H1 (cell line): Measurements from ENCODE around the gene XPNPEP2. TPM values are rescaled to one million over a fixed set of nuclear protein-coding genes. Genes with fewer than 3 reads are reported as not detected.

ENCODE experiments used
- CTCF ChIA-PET: fragments of 300-600 bp; sonication (Branson Sonifier 250); formaldehyde crosslinking; loops from one replicate; lab custom pipeline; 2021; ENCODE audit not compliant: partially characterized antibody; lab: Charles Lee
- POLR2A ChIA-PET: fragments of 300-600 bp; sonication (Branson Sonifier 250); formaldehyde crosslinking; loops from one replicate; lab custom pipeline; 2021; ENCODE audit warnings: inconsistent platforms; ENCODE audit not compliant: partially characterized antibody; lab: Charles Lee
- DNase-seq, 2 experiments: peaks; one replicate each; pipeline versions ENCODE4 v3.0.0 to v3.0.0-alpha.2; 2010 to 2022; ENCODE audit warnings: low spot score in 2 of 2, low read depth in 1 of 2, mixed read lengths in 1 of 2
- FAIRE-seq: peaks from 2 replicates; lab custom pipeline; 2011; peaks lifted over from hg19 to GRCh38; lab: Jason Lieb, UNC
- H2AFZ ChIP-seq: 2 replicates; pipeline ENCODE4 v1.8.1; 2012; ENCODE audit warnings: low read length, inconsistent platforms
- H2AK5ac ChIP-seq: 2 replicates; pipeline ENCODE4 v1.6.1; 2013; ENCODE audit warnings: low read depth, low read length
- H2BK120ac ChIP-seq: replicated peaks from 2 replicates; pipeline ENCODE3; 2013; ENCODE audit warnings: low read depth, low read length, inconsistent platforms
- H2BK12ac ChIP-seq: 2 replicates; pipeline ENCODE4 v1.6.1; 2013; ENCODE audit warnings: low read depth, low read length
- H2BK15ac ChIP-seq: 2 replicates; pipeline ENCODE4 v1.6.1; 2013; ENCODE audit warnings: low read length
- H2BK20ac ChIP-seq: 2 replicates; pipeline ENCODE4 v1.6.1; 2013; ENCODE audit warnings: low read length
- H2BK5ac ChIP-seq: 2 replicates; pipeline ENCODE4 v1.6.1; 2013; ENCODE audit warnings: low read depth, low read length
- H3K14ac ChIP-seq: 2 replicates; pipeline ENCODE4 v1.6.1; 2013; ENCODE audit warnings: inconsistent platforms; ENCODE audit not compliant: insufficient read length
- H3K18ac ChIP-seq: 2 replicates; pipeline ENCODE4 v1.6.1; 2013; ENCODE audit warnings: low read length; ENCODE audit errors: extremely low read depth
- H3K23ac ChIP-seq: 2 replicates; pipeline ENCODE4 v1.6.1; 2013; ENCODE audit warnings: inconsistent platforms; ENCODE audit not compliant: insufficient read length
- H3K23me2 ChIP-seq: 2 replicates; pipeline ENCODE4 v1.6.1; 2013; ENCODE audit warnings: low read depth, low read length
- H3K27ac ChIP-seq: 2 replicates; pipeline ENCODE4 v1.6.1; 2011; ENCODE audit warnings: low read depth, low read length, inconsistent platforms
- H3K27me3 ChIP-seq, 4 experiments: replicated peaks in 1 of 4; 1 replicate in 1 of 4; 2 replicates in 3 of 4; pipeline versions ENCODE4 v1.6.1 to v1.8.1; 2011 to 2013; ENCODE audit warnings: low read length in 3 of 4, mild to moderate bottlenecking in 3 of 4, inconsistent platforms in 2 of 4, mixed read lengths in 2 of 4, moderate library complexity in 1 of 4; ENCODE audit not compliant: control insufficient read depth in 3 of 4, insufficient read depth in 3 of 4; ENCODE audit errors: extremely low read depth in 1 of 4
- H3K36me3 ChIP-seq, 4 experiments: 2 replicates each; pipeline versions ENCODE4 v1.6.1 to v1.8.1; 2011 to 2013; ENCODE audit warnings: mild to moderate bottlenecking in 4 of 4, low read length in 3 of 4, moderate library complexity in 2 of 4, control low read depth in 1 of 4, inconsistent platforms in 1 of 4; ENCODE audit not compliant: insufficient read depth in 4 of 4, control insufficient read depth in 2 of 4
- H3K4ac ChIP-seq: replicated peaks from 2 replicates; pipeline ENCODE3; 2013; ENCODE audit warnings: low read length, low read depth, mixed read lengths, inconsistent platforms; ENCODE audit not compliant: insufficient read length
- H3K4me1 ChIP-seq, 4 experiments: replicated peaks in 1 of 4; 1 replicate in 1 of 4; 2 replicates in 3 of 4; pipeline versions ENCODE4 v1.6.1 to v1.8.1; 2011 to 2013; ENCODE audit warnings: low read length in 3 of 4, inconsistent platforms in 2 of 4, mixed read lengths in 1 of 4; ENCODE audit not compliant: insufficient read depth in 4 of 4, control insufficient read depth in 3 of 4
- H3K4me2 ChIP-seq, 2 experiments: 2 replicates each; pipeline versions ENCODE4 v1.6.1 to v1.8.1; 2011 to 2013; ENCODE audit warnings: low read depth in 2 of 2, low read length in 2 of 2, control low read depth in 1 of 2, inconsistent platforms in 1 of 2, mild to moderate bottlenecking in 1 of 2; ENCODE audit not compliant: insufficient read depth in 1 of 2
- H3K4me3 ChIP-seq, 4 experiments: fragments of 200-600, 300-600 bp in 1 of 4; sonication (generic), shearing (Covaris generic), sonication (Bioruptor Twin) in 1 of 4; 2 replicates each; pipeline versions ENCODE4 v1.5.1 to v1.8.1; 2011 to 2016; ENCODE audit warnings: low read length in 4 of 4, low read depth in 3 of 4, control low read depth in 2 of 4, inconsistent platforms in 2 of 4, mild to moderate bottlenecking in 2 of 4, mixed read lengths in 1 of 4, moderate library complexity in 1 of 4; ENCODE audit not compliant: insufficient read depth in 2 of 4; ENCODE audit errors: extremely low read depth in 1 of 4
- H3K56ac ChIP-seq: replicated peaks from 2 replicates; pipeline ENCODE3; 2013; ENCODE audit warnings: low read depth, mild to moderate bottlenecking, mixed read lengths, low read length, inconsistent platforms; ENCODE audit not compliant: insufficient read length
- H3K79me1 ChIP-seq: 2 replicates; pipeline ENCODE4 v1.6.1; 2013; ENCODE audit warnings: low read depth, low read length, control low read depth
- H3K79me2 ChIP-seq, 2 experiments: 2 replicates each; pipeline versions ENCODE4 v1.6.1 to v1.8.1; 2012 to 2013; ENCODE audit warnings: low read length in 2 of 2, mild to moderate bottlenecking in 2 of 2, inconsistent platforms in 1 of 2; ENCODE audit not compliant: insufficient read depth in 2 of 2, control insufficient read depth in 1 of 2
- H3K9ac ChIP-seq, 4 experiments: replicated peaks in 1 of 4; 1 replicate in 1 of 4; 2 replicates in 3 of 4; pipeline versions ENCODE4 v1.6.1 to v1.8.1; 2011 to 2013; ENCODE audit warnings: low read depth in 3 of 4, low read length in 3 of 4, control low read depth in 2 of 4, mild to moderate bottlenecking in 2 of 4, moderate library complexity in 2 of 4, inconsistent platforms in 1 of 4; ENCODE audit errors: extremely low read depth in 1 of 4
- H3K9me3 ChIP-seq, 2 experiments: 2 replicates each; pipeline versions ENCODE4 v1.6.1 to v1.8.1; 2012 to 2013; ENCODE audit warnings: mild to moderate bottlenecking in 2 of 2, moderate library complexity in 2 of 2, control low read depth in 1 of 2, inconsistent platforms in 1 of 2, low read depth in 1 of 2, low read length in 1 of 2, mixed read lengths in 1 of 2; ENCODE audit not compliant: insufficient read depth in 2 of 2
- H4K20me1 ChIP-seq, 2 experiments: replicated peaks in 1 of 2; 2 replicates each; pipeline versions ENCODE3 to v1.8.1; 2011 to 2013; ENCODE audit warnings: inconsistent platforms in 2 of 2, low read length in 2 of 2, mild to moderate bottlenecking in 1 of 2; ENCODE audit not compliant: insufficient read depth in 2 of 2, control insufficient read depth in 1 of 2
- H4K5ac ChIP-seq: 2 replicates; pipeline ENCODE4 v1.6.1; 2013; ENCODE audit warnings: low read length, low read depth, mixed read lengths, inconsistent platforms; ENCODE audit not compliant: insufficient read length
- H4K8ac ChIP-seq: 2 replicates; pipeline ENCODE4 v1.8.0; 2013; ENCODE audit warnings: mild to moderate bottlenecking, moderate library complexity, low read length, inconsistent platforms; ENCODE audit not compliant: insufficient read depth; ENCODE audit errors: extremely low read depth
- H4K91ac ChIP-seq: replicated peaks from 2 replicates; pipeline ENCODE3; 2013; ENCODE audit warnings: low read length, mixed read lengths, inconsistent platforms; ENCODE audit not compliant: insufficient read length
- HDAC6 ChIP-seq: IDR thresholded peaks from one replicate; pipeline ENCODE4 v1.7.1; 2012; ENCODE audit warnings: low read depth, mild to moderate bottlenecking, inconsistent platforms, low read length, moderate library complexity
- SIX5 ChIP-seq: IDR thresholded peaks from 2 replicates; pipeline ENCODE4 v1.6.1; 2011; ENCODE audit warnings: mild to moderate bottlenecking, low read depth, low read length
- TBP ChIP-seq: IDR thresholded peaks from 2 replicates; pipeline ENCODE4 v1.6.1; 2011; ENCODE audit warnings: low read depth, low read length, improper control_type of control experiment
- WGBS, 2 experiments: shearing (Covaris generic) in 1 of 2; methylation state at CpG; one replicate each; pipeline versions ENCODE4 v1.1.6 to v1.1.7; 2013 to 2015; ENCODE audit warnings: low lambda C conversion rate in 2 of 2, mixed read lengths in 2 of 2, inconsistent platforms in 1 of 2, low coverage in 1 of 2, missing lambda C conversion rate in 1 of 2; ENCODE audit not compliant: insufficient replicate concordance in 2 of 2, insufficient coverage in 1 of 2, insufficient read length in 1 of 2; ENCODE audit errors: extremely low coverage in 1 of 2, missing lambda C conversion rate in 1 of 2; 5-methylcytosine and 5-hydroxymethylcytosine counted together
- polyA plus RNA-seq, 7 experiments: library from polyadenylated mRNA; depleted of rRNA in 3 of 7; stranded (reverse) in 5 of 7; unstranded in 2 of 7; fragments of >200 nt in 5 of 7; fragments of 200-250 nt in 2 of 7; gene quantifications; 1 replicate in 5 of 7; 2 replicates in 1 of 7; 4 replicates in 1 of 7; pipeline versions ENCODE4 v1.2.1 to v1.2.3, GENCODE V29; 2011 to 2013; ENCODE audit warnings: missing spikeins in 2 of 7, mixed read lengths in 2 of 7
- total RNA-seq: library from RNA; stranded (reverse); fragmentation: NEBNext Ultra II Directional; extraction: Animal tissue kit (Norgen Biotek cat#: 25700); gene quantifications from 2 replicates; pipeline ENCODE4 v1.2.1, GENCODE V29; 2021
- TF ChIP-seq, protein P1 (sequence below): IDR thresholded peaks from 2 replicates; pipeline ENCODE4 v1.6.1; 2011; ENCODE audit warnings: low read length, improper control_type of control experiment

Gene XPNPEP2
- total and polyA plus RNA-seq, 2 of the 8 experiments (the other 6 are each of a cell fraction or from before 2014, with no cell fraction given), result 0.27 TPM; not detected in 1

DNA sequence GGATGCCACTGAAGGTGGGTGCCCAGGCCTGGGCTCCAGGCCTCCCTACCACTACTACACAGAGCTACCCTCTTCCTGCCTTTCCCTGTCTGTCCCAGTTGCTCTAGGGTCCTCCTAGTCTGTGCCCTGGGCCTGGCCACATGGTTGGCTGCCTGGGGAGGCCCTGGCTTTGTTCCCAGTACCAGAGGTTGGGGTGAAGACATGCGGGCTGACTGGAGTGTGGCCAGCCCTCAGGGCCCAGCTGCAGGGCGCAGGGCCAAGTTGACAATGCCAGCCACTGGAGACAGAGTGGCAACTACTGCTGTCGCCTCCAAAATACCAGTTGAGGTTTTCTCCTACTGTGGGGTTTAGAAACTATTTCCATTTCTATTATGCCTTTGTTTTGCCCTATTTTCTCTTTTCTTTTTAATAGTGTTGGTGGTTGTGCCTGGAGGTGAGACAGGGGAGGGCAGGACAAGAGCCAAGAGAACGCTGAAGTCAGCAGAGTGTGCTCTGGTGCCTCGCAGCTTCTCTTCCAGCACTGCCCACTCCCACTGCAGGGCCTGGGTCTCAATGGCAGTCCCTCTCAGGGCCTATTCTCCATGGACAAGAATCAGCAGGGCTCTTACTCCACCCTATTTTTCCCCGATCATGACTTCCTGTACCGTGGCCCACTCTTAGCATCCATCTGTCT is 32.2 kb upstream of the XPNPEP2 start:
- DNase-seq (no peak), FAIRE-seq (no peak)
- Histone ChIP-seq H3K23ac (no peak overlapping the region), H3K9me3 (no peaks in the 10 kb centered on the region), H3K4me3 (no peak overlapping the region), H4K20me1 (no peaks in the 10 kb centered on the region), H2BK5ac (no peak overlapping the region), H3K9ac (no peak overlapping the region), H2BK12ac (no peak overlapping the region), H2BK120ac (no peak overlapping the region), H4K5ac (no peak overlapping the region), H3K4me1 (no peaks in the 10 kb centered on the region), H3K23me2 (no peaks in the 10 kb centered on the region), H4K91ac (no peak overlapping the region), H3K79me2 (no peaks in the 10 kb centered on the region), H2AK5ac (no peak overlapping the region), H3K27me3 (no peaks in the 10 kb centered on the region), H2BK15ac (no peak overlapping the region), H3K36me3 (no peaks in the 10 kb centered on the region), H3K4ac (no peak overlapping the region), H4K8ac (no peak overlapping the region), H3K4me2 (no peak overlapping the region), H3K27ac (no peak overlapping the region), H3K79me1 (no peaks in the 10 kb centered on the region), H3K56ac (no peak overlapping the region), H3K18ac (no peak overlapping the region), H2AFZ (no peak overlapping the region), H3K14ac (no peak overlapping the region), H2BK20ac (no peak overlapping the region)
- ChIA-PET CTCF (interaction anchor here (0.9 to 1.3 kb wide), 3 partner anchors 11 to 66 kb away, joined by 3 read pairs; no protein-coding TSS in a partner anchor), POLR2A (interaction anchor here (0.9 kb wide), 1 partner anchor 73 kb away, joined by 3 read pairs; no protein-coding TSS in a partner anchor)
- WGBS, 2 experiments, result 67% methylated on average over 6 of the region's 7 CpGs; no CpG with 5 or more reads in 1 of the 2 experiments
- TF ChIP-seq, protein P1, sequence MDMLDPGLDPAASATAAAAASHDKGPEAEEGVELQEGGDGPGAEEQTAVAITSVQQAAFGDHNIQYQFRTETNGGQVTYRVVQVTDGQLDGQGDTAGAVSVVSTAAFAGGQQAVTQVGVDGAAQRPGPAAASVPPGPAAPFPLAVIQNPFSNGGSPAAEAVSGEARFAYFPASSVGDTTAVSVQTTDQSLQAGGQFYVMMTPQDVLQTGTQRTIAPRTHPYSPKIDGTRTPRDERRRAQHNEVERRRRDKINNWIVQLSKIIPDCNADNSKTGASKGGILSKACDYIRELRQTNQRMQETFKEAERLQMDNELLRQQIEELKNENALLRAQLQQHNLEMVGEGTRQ, result no peak
- no peak for TF ChIP-seq HDAC6
- no peak for TF ChIP-seq SIX5
- no peak for TF ChIP-seq TBP
